Measurements from ENCODE around the gene DIO3. TPM values are rescaled to one million over a fixed set of nuclear protein-coding genes. Genes with fewer than 3 reads are reported as not detected.

Gene DIO3
- total RNA-seq, 1 experiment from 2014 or later: 0.26 TPM

DNA sequence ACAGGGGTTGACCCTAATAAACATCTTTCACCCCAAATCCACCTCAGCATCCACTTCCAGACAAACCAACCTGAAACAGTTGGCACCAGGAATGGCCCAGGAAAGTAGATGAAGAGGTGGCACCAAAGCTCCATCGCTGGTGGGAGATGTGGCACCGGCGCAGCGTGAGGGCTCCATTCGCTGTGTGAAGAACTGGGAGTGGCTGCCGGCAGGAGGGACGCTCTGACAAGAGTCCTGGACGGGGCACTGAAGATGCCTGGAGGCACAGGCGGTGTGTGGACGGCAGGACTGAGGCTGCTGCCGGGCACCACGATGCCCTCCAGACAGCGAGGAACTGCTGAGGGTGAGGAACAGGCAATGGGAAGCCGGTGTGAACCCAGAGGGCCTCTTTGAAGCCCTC is 29.3 kb downstream of the DIO3 start:
- H4K20me1 ChIP-seq (ENCODE audit: insufficient read depth): no peaks in the 10 kb centered on the region
- H3K4me1 ChIP-seq (replicated peaks; ENCODE audit: insufficient read depth): peaks cover 13% of the 10 kb centered on the region
- no peak overlapping the region for H2AFZ ChIP-seq
- no peaks in the 10 kb centered on the region for H3K79me2 ChIP-seq (ENCODE audit: low read depth)
- no peak overlapping the region for H3K4me3 ChIP-seq
- no peak overlapping the region for H3K4me2 ChIP-seq
- POLR2A ChIA-PET (ENCODE audit: unreplicated experiment): no interaction called here
- intact Hi-C loops (cut with micrococcal nuclease; ENCODE audit: unreplicated experiment): no loop called here
- peaks cover 14% of the 10 kb centered on the region; the same call in 1 of the 2 replicates for H3F3A ChIP-seq (ENCODE audit: insufficient read depth, low read depth)
- no TSS peak for BruUV-seq (replicated peaks)
- no peaks in the 10 kb centered on the region for H3K9me3 ChIP-seq (ENCODE audit: insufficient read depth, low read depth)
- H3K9me2 ChIP-seq (ENCODE audit: insufficient read depth): no peaks in the 10 kb centered on the region
- CTCF ChIA-PET: no interaction called here
- no peak overlapping the region for H3K27ac ChIP-seq
- H3K27me3 ChIP-seq (ENCODE audit: insufficient read depth, low read depth): peaks cover 12% of the 10 kb centered on the region; the same call in 1 of the 2 replicates
- H3K36me3 ChIP-seq (ENCODE audit: low read depth): no peaks in the 10 kb centered on the region
- TF ChIP-seq, protein P1, sequence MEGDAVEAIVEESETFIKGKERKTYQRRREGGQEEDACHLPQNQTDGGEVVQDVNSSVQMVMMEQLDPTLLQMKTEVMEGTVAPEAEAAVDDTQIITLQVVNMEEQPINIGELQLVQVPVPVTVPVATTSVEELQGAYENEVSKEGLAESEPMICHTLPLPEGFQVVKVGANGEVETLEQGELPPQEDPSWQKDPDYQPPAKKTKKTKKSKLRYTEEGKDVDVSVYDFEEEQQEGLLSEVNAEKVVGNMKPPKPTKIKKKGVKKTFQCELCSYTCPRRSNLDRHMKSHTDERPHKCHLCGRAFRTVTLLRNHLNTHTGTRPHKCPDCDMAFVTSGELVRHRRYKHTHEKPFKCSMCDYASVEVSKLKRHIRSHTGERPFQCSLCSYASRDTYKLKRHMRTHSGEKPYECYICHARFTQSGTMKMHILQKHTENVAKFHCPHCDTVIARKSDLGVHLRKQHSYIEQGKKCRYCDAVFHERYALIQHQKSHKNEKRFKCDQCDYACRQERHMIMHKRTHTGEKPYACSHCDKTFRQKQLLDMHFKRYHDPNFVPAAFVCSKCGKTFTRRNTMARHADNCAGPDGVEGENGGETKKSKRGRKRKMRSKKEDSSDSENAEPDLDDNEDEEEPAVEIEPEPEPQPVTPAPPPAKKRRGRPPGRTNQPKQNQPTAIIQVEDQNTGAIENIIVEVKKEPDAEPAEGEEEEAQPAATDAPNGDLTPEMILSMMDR (conservative IDR thresholded peaks at IDR 0.05): no peak
- TF ChIP-seq EZH2 (IDR thresholded peaks at IDR 0.05; ENCODE audit: low read depth): no peak
- DNase-seq: no peak

DNA sequence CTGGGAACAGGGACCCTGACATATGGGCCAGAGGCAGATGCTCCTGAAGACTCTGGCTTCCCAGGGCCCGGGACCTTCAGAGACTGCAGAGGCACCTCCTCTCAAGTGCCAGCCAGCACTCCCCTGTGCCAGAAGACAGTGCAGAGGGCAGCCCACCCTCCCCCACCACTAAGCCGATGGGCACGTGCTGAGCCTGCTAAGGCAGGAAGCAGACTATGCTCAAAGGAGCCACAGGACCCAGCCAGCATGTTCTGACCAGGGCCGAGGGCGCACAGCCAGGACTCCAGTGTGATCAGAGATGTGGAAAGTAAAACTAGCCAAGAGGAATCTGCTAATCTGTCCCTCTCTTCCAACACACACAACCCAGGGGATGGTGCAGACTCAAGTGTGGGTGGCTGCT is 29.8 kb downstream of the DIO3 start:
- no peak for DNase-seq
- H3K4me2 ChIP-seq: no peak overlapping the region
- H4K20me1 ChIP-seq (ENCODE audit: insufficient read depth): no peaks in the 10 kb centered on the region
- no peaks in the 10 kb centered on the region for H3K79me2 ChIP-seq (ENCODE audit: low read depth)
- H2AFZ ChIP-seq: no peak overlapping the region
- no peak overlapping the region for H3K27ac ChIP-seq
- intact Hi-C loops (cut with micrococcal nuclease; ENCODE audit: unreplicated experiment): no loop called here
- no TSS peak for BruUV-seq (replicated peaks)
- no peaks in the 10 kb centered on the region for H3K36me3 ChIP-seq (ENCODE audit: low read depth)
- H3K27me3 ChIP-seq (ENCODE audit: insufficient read depth, low read depth): peaks cover 7% of the 10 kb centered on the region; the same call in 1 of the 2 replicates
- H3K4me3 ChIP-seq: no peak overlapping the region
- peaks cover 13% of the 10 kb centered on the region for H3K4me1 ChIP-seq (replicated peaks; ENCODE audit: insufficient read depth)
- ChIA-PET POLR2A (ENCODE audit: unreplicated experiment) (no interaction called here), CTCF (no interaction called here)
- H3K9me2 ChIP-seq (ENCODE audit: insufficient read depth): no peaks in the 10 kb centered on the region
- TF ChIP-seq, protein P1 (conservative IDR thresholded peaks at IDR 0.05): no peak
- TF ChIP-seq EZH2 (IDR thresholded peaks at IDR 0.05; ENCODE audit: low read depth): no peak
- peaks cover 14% of the 10 kb centered on the region; the same call in 1 of the 2 replicates for H3F3A ChIP-seq (ENCODE audit: insufficient read depth, low read depth)
- H3K9me3 ChIP-seq (ENCODE audit: insufficient read depth, low read depth): no peaks in the 10 kb centered on the region

GRCh38 chr14:101591582-101591981 is 30.3 kb downstream of the DIO3 start:
- Histone ChIP-seq H3K27me3 (ENCODE audit: insufficient read depth, low read depth) (0 out of 2 replicates have a peak, but pooled peaks cover 3% of the 10 kb centered on the region), H3F3A (ENCODE audit: insufficient read depth, low read depth) (peaks cover 14% of the 10 kb centered on the region; the same call in 1 of the 2 replicates), H3K9me3 (ENCODE audit: insufficient read depth, low read depth) (no peaks in the 10 kb centered on the region), H3K4me2 (no peak overlapping the region), H4K20me1 (ENCODE audit: insufficient read depth) (no peaks in the 10 kb centered on the region), H3K36me3 (ENCODE audit: low read depth) (no peaks in the 10 kb centered on the region), H3K27ac (no peak overlapping the region), H3K4me1 (replicated peaks; ENCODE audit: insufficient read depth) (peaks cover 13% of the 10 kb centered on the region), H3K4me3 (no peak overlapping the region), H2AFZ (no peak overlapping the region), H3K9me2 (ENCODE audit: insufficient read depth) (no peaks in the 10 kb centered on the region), H3K79me2 (ENCODE audit: low read depth) (no peaks in the 10 kb centered on the region)
- ChIA-PET CTCF (no interaction called here), POLR2A (ENCODE audit: unreplicated experiment) (no interaction called here)
- TF ChIP-seq, protein P1 (conservative IDR thresholded peaks at IDR 0.05): no peak
- no TSS peak for BruUV-seq (replicated peaks)
- no peak for DNase-seq
- intact Hi-C loops (cut with micrococcal nuclease; ENCODE audit: unreplicated experiment): no loop called here
